Calu3 (cell line): Measurements from ENCODE around the gene OVCA2. TPM values are rescaled to one million over a fixed set of nuclear protein-coding genes. Genes with fewer than 3 reads are reported as not detected.

ENCODE experiments used
- BruUV-seq: library from RNA; stranded (reverse); fragments of 400-500 nt; replicated peaks from 2 replicates; lab custom pipeline; 2021; lab: Mats Ljungman, UMichigan
- CTCF ChIA-PET: fragments of 300-600 bp; sonication (Branson Sonifier 250); formaldehyde crosslinking; loops from one replicate; lab custom pipeline; 2022; ENCODE audit warnings: antibody characterized with exemption; lab: Charles Lee
- DNase-seq: peaks from one replicate; pipeline ENCODE4 v3.0.0; 2022
- H3K27ac Mint-ChIP-seq: one replicate; pipeline ENCODE4 v1.8.0; 2022; ENCODE audit warnings: mixed read lengths; ENCODE audit not compliant: unreplicated experiment
- H3K27me3 Mint-ChIP-seq: one replicate; pipeline ENCODE4 v1.8.0; 2022; ENCODE audit warnings: mixed read lengths; ENCODE audit not compliant: unreplicated experiment
- H3K36me3 Mint-ChIP-seq: one replicate; pipeline ENCODE4 v1.8.0; 2022; ENCODE audit warnings: mild to moderate bottlenecking, moderate library complexity, mixed read lengths; ENCODE audit not compliant: insufficient read depth, unreplicated experiment
- H3K4me1 Mint-ChIP-seq: one replicate; pipeline ENCODE4 v1.8.0; 2022; ENCODE audit warnings: mild to moderate bottlenecking, low read depth, mixed read lengths; ENCODE audit not compliant: unreplicated experiment
- H3K4me3 Mint-ChIP-seq: one replicate; pipeline ENCODE4 v1.8.0; 2022; ENCODE audit warnings: mild to moderate bottlenecking, low read depth, moderate library complexity, mixed read lengths; ENCODE audit not compliant: unreplicated experiment
- H3K9me3 Mint-ChIP-seq: one replicate; pipeline ENCODE4 v1.8.0; 2022; ENCODE audit warnings: low read depth, mixed read lengths; ENCODE audit not compliant: unreplicated experiment
- intact Hi-C: fragments of 100-400 bp; cut with micrococcal nuclease; formaldehyde crosslinking; loops from one replicate; pipeline ENCODE4 v1.10.0; 2022; ENCODE audit not compliant: unreplicated experiment
- total RNA-seq: library from RNA; stranded (reverse); gene quantifications from 2 replicates; pipeline ENCODE4 v1.2.3, GENCODE V29; 2022
- TF ChIP-seq, protein P1 (sequence below): fragments of 200-600 bp; IDR thresholded peaks from one replicate; pipeline ENCODE4 v1.8.0; 2022; ENCODE audit warnings: antibody characterized with exemption; ENCODE audit not compliant: unreplicated experiment

The OVCA2 gene
- total RNA-seq, 1 experiment from 2014 or later, result 22.1 TPM

DNA sequence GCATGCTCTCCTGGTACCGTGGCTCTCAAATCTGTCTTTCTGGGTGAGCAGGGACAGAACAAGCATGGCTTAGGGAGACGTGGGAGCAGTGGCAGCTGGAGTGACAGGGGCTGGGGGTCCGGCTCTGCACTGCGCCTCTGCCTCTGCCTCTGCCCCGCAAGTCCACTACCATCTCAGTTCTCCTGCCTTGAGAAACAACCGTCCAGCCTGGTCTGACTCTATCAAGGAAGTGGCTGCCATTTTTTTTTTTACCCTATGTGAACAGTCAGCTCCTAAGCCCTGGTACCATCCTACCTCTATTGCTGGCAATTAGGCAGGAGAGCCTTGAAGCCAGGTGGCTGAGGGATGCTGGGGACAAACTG is 29.2 kb downstream of the OVCA2 start:
- Mint-ChIP-seq H3K27me3 (no peaks in the 10 kb centered on the region), H3K9me3 (no peaks in the 10 kb centered on the region), H3K27ac (no peak overlapping the region), H3K36me3 (peaks cover 9% of the 10 kb centered on the region), H3K4me1 (no peaks in the 10 kb centered on the region), H3K4me3 (no peak overlapping the region)
- TF ChIP-seq, protein P1, sequence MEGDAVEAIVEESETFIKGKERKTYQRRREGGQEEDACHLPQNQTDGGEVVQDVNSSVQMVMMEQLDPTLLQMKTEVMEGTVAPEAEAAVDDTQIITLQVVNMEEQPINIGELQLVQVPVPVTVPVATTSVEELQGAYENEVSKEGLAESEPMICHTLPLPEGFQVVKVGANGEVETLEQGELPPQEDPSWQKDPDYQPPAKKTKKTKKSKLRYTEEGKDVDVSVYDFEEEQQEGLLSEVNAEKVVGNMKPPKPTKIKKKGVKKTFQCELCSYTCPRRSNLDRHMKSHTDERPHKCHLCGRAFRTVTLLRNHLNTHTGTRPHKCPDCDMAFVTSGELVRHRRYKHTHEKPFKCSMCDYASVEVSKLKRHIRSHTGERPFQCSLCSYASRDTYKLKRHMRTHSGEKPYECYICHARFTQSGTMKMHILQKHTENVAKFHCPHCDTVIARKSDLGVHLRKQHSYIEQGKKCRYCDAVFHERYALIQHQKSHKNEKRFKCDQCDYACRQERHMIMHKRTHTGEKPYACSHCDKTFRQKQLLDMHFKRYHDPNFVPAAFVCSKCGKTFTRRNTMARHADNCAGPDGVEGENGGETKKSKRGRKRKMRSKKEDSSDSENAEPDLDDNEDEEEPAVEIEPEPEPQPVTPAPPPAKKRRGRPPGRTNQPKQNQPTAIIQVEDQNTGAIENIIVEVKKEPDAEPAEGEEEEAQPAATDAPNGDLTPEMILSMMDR, result no peak
- BruUV-seq, result no TSS peak
- no peak for DNase-seq
- CTCF ChIA-PET, result no interaction called here
- intact Hi-C loops, result no loop called here

- H3K9me3 Mint-ChIP-seq, result no peaks in the 10 kb centered on the region
- H3K27me3 Mint-ChIP-seq, result no peaks in the 10 kb centered on the region
- no peak for DNase-seq
- BruUV-seq, result no TSS peak
- no peak overlapping the region for H3K4me3 Mint-ChIP-seq
- TF ChIP-seq, protein P1, result no peak
- H3K4me1 Mint-ChIP-seq, result no peaks in the 10 kb centered on the region
- H3K36me3 Mint-ChIP-seq, result peaks cover 9% of the 10 kb centered on the region
- intact Hi-C loops, result no loop called here
- H3K27ac Mint-ChIP-seq, result no peak overlapping the region
- CTCF ChIA-PET, result no interaction called here
Measured at GRCh38 chr17:2071455-2072281, 29.8 kb downstream of the OVCA2 start.

- DNase-seq, result no peak
- no TSS peak for BruUV-seq
- H3K27me3 Mint-ChIP-seq, result no peaks in the 10 kb centered on the region
- peaks cover 13% of the 10 kb centered on the region for H3K36me3 Mint-ChIP-seq
- H3K27ac Mint-ChIP-seq, result no peak overlapping the region
- TF ChIP-seq, protein P1, result no peak
- H3K4me1 Mint-ChIP-seq, result no peaks in the 10 kb centered on the region
- CTCF ChIA-PET, result no interaction called here
- intact Hi-C loops, result no loop called here
- H3K4me3 Mint-ChIP-seq, result no peak overlapping the region
- H3K9me3 Mint-ChIP-seq, result no peaks in the 10 kb centered on the region
Measured at GRCh38 chr17:2074919-2075318, 33.1 kb downstream of the OVCA2 start.

DNA sequence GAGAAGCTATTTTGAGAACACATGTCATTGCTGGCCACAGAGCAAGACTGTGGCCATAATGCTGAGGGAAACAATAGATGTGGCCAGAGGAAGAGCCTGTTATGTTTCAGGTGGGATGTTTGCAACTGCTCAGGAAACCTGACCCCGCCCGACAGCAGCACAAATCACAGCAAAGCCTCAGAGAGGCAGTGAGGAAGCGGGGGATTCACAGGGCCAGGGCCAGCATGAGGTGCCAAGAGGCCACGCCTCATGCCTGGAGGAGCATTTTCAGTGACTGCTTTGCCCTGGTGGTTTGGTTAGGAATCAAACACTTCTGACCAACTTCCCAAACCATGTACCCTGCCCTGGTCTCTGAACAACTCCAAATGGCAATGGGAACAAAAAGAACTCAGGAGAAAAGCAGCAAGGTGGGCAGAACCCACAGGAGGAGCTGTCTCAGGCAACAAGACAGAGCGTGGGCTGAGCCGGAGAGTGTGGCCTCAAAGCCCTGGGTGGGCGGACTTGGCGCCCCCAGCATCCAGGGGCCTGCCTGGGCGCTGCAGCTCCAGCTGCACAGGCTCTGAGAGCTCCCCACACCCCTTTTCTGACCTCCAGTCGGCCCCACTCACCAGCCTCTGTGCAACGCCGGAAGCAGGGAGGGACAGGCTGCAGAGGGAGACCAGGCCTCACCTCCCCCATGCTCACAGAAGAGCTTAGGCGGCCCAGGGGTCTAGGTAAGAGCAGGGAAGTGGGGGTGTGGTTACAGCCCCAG is 33.7 kb downstream of the OVCA2 start:
- TF ChIP-seq, protein P1, result no peak
- Mint-ChIP-seq H3K27ac (no peak overlapping the region), H3K4me1 (no peaks in the 10 kb centered on the region), H3K9me3 (no peaks in the 10 kb centered on the region), H3K27me3 (no peaks in the 10 kb centered on the region), H3K36me3 (peaks cover 13% of the 10 kb centered on the region), H3K4me3 (no peak overlapping the region)
- DNase-seq, result no peak
- no TSS peak for BruUV-seq
- intact Hi-C loops, result no loop called here
- CTCF ChIA-PET, result no interaction called here
